Measurements from ENCODE around the gene MUC6.

Gene MUC6

DNA sequence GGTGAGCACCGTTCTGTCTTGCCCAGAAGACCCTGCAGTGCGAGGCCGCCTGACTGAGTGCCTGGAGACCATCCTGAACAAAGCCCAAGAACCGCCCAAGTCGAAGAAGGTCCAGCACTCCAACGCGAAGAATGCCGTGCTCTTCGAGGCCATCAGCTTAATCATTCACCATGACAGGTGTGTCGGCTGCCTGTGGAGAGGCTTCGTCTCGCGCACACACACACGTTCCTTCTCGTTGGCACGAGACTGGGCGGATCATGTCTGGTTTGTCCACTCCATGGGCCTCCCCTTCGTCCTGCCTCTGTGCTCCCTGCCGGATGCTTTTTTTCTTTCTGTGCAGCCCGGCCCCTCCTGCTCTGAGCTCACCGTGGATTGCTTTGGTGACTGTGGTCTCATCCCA lies 51.1 kb downstream of the MUC6 start:
- TF ChIP-seq, protein P1, sequence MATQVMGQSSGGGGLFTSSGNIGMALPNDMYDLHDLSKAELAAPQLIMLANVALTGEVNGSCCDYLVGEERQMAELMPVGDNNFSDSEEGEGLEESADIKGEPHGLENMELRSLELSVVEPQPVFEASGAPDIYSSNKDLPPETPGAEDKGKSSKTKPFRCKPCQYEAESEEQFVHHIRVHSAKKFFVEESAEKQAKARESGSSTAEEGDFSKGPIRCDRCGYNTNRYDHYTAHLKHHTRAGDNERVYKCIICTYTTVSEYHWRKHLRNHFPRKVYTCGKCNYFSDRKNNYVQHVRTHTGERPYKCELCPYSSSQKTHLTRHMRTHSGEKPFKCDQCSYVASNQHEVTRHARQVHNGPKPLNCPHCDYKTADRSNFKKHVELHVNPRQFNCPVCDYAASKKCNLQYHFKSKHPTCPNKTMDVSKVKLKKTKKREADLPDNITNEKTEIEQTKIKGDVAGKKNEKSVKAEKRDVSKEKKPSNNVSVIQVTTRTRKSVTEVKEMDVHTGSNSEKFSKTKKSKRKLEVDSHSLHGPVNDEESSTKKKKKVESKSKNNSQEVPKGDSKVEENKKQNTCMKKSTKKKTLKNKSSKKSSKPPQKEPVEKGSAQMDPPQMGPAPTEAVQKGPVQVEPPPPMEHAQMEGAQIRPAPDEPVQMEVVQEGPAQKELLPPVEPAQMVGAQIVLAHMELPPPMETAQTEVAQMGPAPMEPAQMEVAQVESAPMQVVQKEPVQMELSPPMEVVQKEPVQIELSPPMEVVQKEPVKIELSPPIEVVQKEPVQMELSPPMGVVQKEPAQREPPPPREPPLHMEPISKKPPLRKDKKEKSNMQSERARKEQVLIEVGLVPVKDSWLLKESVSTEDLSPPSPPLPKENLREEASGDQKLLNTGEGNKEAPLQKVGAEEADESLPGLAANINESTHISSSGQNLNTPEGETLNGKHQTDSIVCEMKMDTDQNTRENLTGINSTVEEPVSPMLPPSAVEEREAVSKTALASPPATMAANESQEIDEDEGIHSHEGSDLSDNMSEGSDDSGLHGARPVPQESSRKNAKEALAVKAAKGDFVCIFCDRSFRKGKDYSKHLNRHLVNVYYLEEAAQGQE (IDR thresholded peaks at IDR 0.05; ENCODE audit: low read depth) = no peak
- TF ChIP-seq RAD21 (IDR thresholded peaks at IDR 0.05; ENCODE audit: low read depth) (no peak), CEBPB (IDR thresholded peaks at IDR 0.05) (no peak), YY1 (IDR thresholded peaks at IDR 0.05; ENCODE audit: low read depth) (no peak), CREB1 (IDR thresholded peaks at IDR 0.05; ENCODE audit: low read depth) (no peak), NFIC (IDR thresholded peaks at IDR 0.05) (no peak), TCF12 (IDR thresholded peaks at IDR 0.05; ENCODE audit: low read depth) (no peak), EGR1 (IDR thresholded peaks at IDR 0.05) (no peak), TEAD4 (IDR thresholded peaks at IDR 0.05) (no peak)
- TF ChIP-seq, protein P2, sequence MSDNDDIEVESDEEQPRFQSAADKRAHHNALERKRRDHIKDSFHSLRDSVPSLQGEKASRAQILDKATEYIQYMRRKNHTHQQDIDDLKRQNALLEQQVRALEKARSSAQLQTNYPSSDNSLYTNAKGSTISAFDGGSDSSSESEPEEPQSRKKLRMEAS (IDR thresholded peaks at IDR 0.05) = no peak
- TF ChIP-seq, protein P3, sequence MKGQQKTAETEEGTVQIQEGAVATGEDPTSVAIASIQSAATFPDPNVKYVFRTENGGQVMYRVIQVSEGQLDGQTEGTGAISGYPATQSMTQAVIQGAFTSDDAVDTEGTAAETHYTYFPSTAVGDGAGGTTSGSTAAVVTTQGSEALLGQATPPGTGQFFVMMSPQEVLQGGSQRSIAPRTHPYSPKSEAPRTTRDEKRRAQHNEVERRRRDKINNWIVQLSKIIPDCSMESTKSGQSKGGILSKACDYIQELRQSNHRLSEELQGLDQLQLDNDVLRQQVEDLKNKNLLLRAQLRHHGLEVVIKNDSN (IDR thresholded peaks at IDR 0.05) = no peak

DNA sequence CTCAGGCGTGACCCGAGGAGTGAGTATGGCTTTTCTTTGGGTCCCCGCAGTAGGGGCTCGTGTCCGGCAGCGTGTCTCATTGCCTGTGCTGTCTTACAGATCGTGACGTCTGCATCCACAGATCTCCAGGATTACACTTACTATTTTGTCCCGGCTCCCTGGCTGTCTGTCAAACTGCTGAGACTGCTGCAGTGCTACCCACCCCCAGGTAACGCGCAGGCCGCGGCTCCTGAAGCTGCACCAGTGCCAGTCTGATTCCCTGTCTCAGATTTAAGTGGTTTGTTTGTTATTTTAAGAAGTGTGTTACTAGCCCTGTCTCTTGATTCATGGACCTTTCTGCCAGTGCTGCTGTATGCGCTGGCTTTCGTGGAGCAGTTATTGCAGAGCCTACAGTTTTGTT lies 52.0 kb downstream of the MUC6 start:
- TF ChIP-seq CEBPB (IDR thresholded peaks at IDR 0.05) = no peak
- TF ChIP-seq EP300 (IDR thresholded peaks at IDR 0.05; ENCODE audit: borderline replicate concordance) = no peak
- TF ChIP-seq NFIC (IDR thresholded peaks at IDR 0.05) = no peak
- TF ChIP-seq EGR1 (IDR thresholded peaks at IDR 0.05) = no peak

DNA sequence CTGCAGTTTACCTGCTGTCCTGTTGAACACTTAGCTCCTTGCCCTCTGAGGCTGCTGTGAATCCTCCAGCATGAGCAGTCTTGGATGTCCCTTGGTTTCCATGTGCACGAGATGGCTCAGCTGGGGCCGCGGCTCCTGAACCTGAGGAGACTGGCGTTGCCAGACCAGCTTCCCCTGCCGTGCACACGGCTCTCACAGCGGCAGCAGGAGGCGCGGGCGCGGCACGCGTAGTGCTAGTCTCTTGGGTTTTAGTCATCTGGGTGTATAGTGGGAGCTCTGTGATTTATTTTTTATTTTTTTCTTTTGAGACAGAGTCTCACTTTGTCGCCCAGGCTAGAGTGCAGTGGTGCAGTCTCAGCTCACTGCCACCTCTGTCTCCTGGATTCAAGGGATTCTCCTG lies 54.8 kb downstream of the MUC6 start:
- TF ChIP-seq ZBTB7A (IDR thresholded peaks at IDR 0.05; ENCODE audit: low read depth) = no peak
- no peak for TF ChIP-seq CREB1 (IDR thresholded peaks at IDR 0.05; ENCODE audit: low read depth)
- no peak for TF ChIP-seq TAF1 (IDR thresholded peaks at IDR 0.05; ENCODE audit: low read depth)
- TF ChIP-seq, protein P3 (IDR thresholded peaks at IDR 0.05) = no peak
- TF ChIP-seq TCF12 (IDR thresholded peaks at IDR 0.05; ENCODE audit: low read depth) = no peak
- TF ChIP-seq TEAD4 (IDR thresholded peaks at IDR 0.05) = no peak
- TF ChIP-seq FOXM1 (IDR thresholded peaks at IDR 0.05; ENCODE audit: borderline replicate concordance, low read depth) = no peak
- TF ChIP-seq EGR1 (IDR thresholded peaks at IDR 0.05) = no peak
- TF ChIP-seq, protein P1 (IDR thresholded peaks at IDR 0.05; ENCODE audit: low read depth) = no peak
- no peak for TF ChIP-seq NFIC (IDR thresholded peaks at IDR 0.05)
- no peak for TF ChIP-seq RAD21 (IDR thresholded peaks at IDR 0.05; ENCODE audit: low read depth)
- TF ChIP-seq EP300 (IDR thresholded peaks at IDR 0.05; ENCODE audit: borderline replicate concordance) = no peak
- TF ChIP-seq CEBPB (IDR thresholded peaks at IDR 0.05) = no peak
- no peak for TF ChIP-seq YY1 (IDR thresholded peaks at IDR 0.05; ENCODE audit: low read depth)

DNA sequence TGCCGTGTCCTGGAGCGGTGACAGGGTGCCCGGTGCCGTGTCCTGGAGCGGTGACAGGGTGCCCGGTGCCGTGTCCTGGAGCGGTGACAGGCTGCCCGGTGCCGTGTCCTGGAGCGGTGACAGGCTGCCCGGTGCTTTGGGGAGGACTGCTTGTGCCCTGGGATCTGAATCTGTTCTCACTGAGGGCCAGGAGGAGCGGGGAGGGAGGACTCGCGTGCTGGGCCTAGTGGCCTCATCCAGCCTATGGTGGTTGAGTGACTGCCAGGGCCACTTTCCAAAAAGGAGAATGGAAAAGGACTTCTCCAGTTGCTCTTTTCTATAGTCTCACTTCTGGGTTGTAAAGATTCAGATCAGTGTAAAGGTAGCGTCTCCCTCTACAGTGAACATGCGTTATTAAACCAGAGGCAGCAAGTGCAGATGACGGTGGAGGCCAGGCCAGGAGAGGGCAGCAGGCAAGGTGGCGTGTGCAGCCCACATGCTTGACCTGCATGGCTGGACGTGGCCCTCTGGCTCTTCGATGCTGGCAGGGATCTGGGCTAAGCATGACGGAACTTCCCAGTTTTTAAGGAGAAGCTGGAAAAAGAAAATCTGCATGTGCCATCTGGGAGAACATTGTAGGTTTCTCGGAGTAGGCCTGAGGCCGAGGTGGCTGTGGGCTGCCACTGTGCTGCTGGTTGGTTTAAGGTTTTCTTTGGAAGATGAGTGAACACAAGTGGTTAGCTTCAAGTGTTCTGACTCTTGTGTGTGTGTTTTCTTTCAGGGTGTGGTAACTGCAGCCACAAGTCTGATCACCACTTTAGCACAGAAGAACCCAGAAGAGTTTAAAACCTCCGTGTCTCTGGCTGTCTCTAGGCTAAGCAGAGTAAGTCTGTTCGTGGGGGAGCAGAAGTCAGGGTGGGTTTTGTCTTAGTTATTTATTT lies 55.8 kb downstream of the MUC6 start:
- TF ChIP-seq, protein P3 (IDR thresholded peaks at IDR 0.05) = no peak
- TF ChIP-seq TAF1 (IDR thresholded peaks at IDR 0.05; ENCODE audit: low read depth) = no peak
- TF ChIP-seq NFIC (IDR thresholded peaks at IDR 0.05) = no peak
- TF ChIP-seq, protein P2 (IDR thresholded peaks at IDR 0.05) = no peak
- no peak for TF ChIP-seq ZBTB7A (IDR thresholded peaks at IDR 0.05; ENCODE audit: low read depth)
- TF ChIP-seq TEAD4 (IDR thresholded peaks at IDR 0.05) = no peak
- TF ChIP-seq EGR1 (IDR thresholded peaks at IDR 0.05) = no peak
- TF ChIP-seq FOXM1 (IDR thresholded peaks at IDR 0.05; ENCODE audit: borderline replicate concordance, low read depth) = no peak
- TF ChIP-seq CEBPB (IDR thresholded peaks at IDR 0.05) = no peak
- no peak for TF ChIP-seq EP300 (IDR thresholded peaks at IDR 0.05; ENCODE audit: borderline replicate concordance)
- TF ChIP-seq RAD21 (IDR thresholded peaks at IDR 0.05; ENCODE audit: low read depth) = no peak
- no peak for TF ChIP-seq CREB1 (IDR thresholded peaks at IDR 0.05; ENCODE audit: low read depth)
- TF ChIP-seq YY1 (IDR thresholded peaks at IDR 0.05; ENCODE audit: low read depth) = no peak

DNA sequence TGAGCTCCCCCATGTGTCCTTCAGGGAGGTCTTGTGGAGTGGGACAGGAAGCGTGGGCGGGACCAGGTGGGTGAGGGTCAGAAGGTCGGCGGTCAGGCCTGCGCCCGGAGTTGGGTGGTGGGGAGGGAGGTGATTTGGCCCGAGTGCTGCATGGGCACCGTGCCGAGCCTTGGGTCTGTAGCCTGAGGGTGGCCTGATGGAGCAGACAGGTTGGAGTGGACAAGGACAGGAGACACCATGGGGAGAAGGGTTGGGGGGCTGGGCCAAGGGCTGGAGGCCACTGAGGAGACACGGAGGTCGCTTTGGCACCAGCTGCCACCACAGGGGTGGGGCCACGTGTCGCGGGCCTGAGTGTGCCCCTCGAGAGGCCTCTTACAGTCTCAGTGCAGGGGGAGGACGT lies 57.7 kb downstream of the MUC6 start:
- TF ChIP-seq TEAD4 (IDR thresholded peaks at IDR 0.05) = no peak

Measured in Ishikawa (cell line).